ENCODE measurements around the gene RAB36. TPM values are rescaled to one million over a fixed set of nuclear protein-coding genes. Genes with fewer than 3 reads are reported as not detected.

The RAB36 gene
- total RNA-seq, 4 donors from 2014 or later, result 0.35 to 0.55 TPM; not detected in 2

GRCh38 chr22:23176645-23177027, 31.4 kb downstream of the RAB36 start:
- H3K36me3 ChIP-seq, result no peaks in the 10 kb centered on the region
- intact Hi-C loops (cut with DNase I; ENCODE audit: low total_unique reads) (loop anchor here (5.0 kb wide), 1 partner anchor 211 kb away; no protein-coding TSS in a partner anchor), in situ Hi-C loops (cut with MboI; ENCODE audit: low sequenced_read_pairs in 4 of 4) (loop anchor here (5.0 to 25.0 kb wide), 4 partner anchors 101 to 211 kb away; no protein-coding TSS in a partner anchor)
- no peak overlapping the region for H3K27ac ChIP-seq
- no peaks in the 10 kb centered on the region for H3K9me3 ChIP-seq
- ATAC-seq (no peak), DNase-seq (no peak)
- peaks cover 13 to 20% of the 10 kb centered on the region in 2 donors for H3K4me1 ChIP-seq
- H3K4me3 ChIP-seq, result no peak overlapping the region
- TF ChIP-seq POLR2A (IDR thresholded peaks at IDR 0.05) (no peak), CTCF (IDR thresholded peaks at IDR 0.05 in 4 of 5, conservative IDR thresholded peaks at IDR 0.05 in 1 of 5) (no peak)
- H3K27me3 ChIP-seq, result no peaks in the 10 kb centered on the region

- no peak for TF ChIP-seq POLR2A (IDR thresholded peaks at IDR 0.05)
- no peak for TF ChIP-seq CTCF (IDR thresholded peaks at IDR 0.05 in 4 of 5, conservative IDR thresholded peaks at IDR 0.05 in 1 of 5)
- Histone ChIP-seq H3K4me1 (peaks cover 17 to 26% of the 10 kb centered on the region in 2 donors), H3K36me3 (no peaks in the 10 kb centered on the region), H3K9me3 (no peaks in the 10 kb centered on the region), H3K4me3 (no peak overlapping the region), H3K27ac (no peak overlapping the region), H3K27me3 (no peaks in the 10 kb centered on the region)
- intact Hi-C loops (cut with DNase I; ENCODE audit: low total_unique reads) (loop anchor here (5.0 kb wide), 1 partner anchor 210 kb away; no protein-coding TSS in a partner anchor), in situ Hi-C loops (cut with MboI; ENCODE audit: low sequenced_read_pairs in 4 of 4) (loop anchor here (5.0 to 25.0 kb wide), 4 partner anchors 100 to 210 kb away; no protein-coding TSS in a partner anchor)
- DNase-seq (no peak), ATAC-seq (no peak)
These were observed 31.9 kb downstream of the RAB36 start for GRCh38 chr22:23177197-23177596.

- no peak for TF ChIP-seq POLR2A (IDR thresholded peaks at IDR 0.05)
- TF ChIP-seq CTCF (IDR thresholded peaks at IDR 0.05 in 4 of 5, conservative IDR thresholded peaks at IDR 0.05 in 1 of 5), result peak; percentile 88 to 97 (median 94)
- H3K27ac ChIP-seq, result peak overlapping the region in 1 of 4 donors; percentile 57
- no peak overlapping the region for H3K4me3 ChIP-seq
- no peaks in the 10 kb centered on the region for H3K36me3 ChIP-seq
- H3K9me3 ChIP-seq, result no peaks in the 10 kb centered on the region
- H3K4me1 ChIP-seq, result peaks cover 30 to 41% of the 10 kb centered on the region in 2 donors
- H3K27me3 ChIP-seq, result no peaks in the 10 kb centered on the region
- DNase-seq, result peak; percentile 18 to 26
- peak; percentile 26 to 44 for ATAC-seq
- intact Hi-C loops (cut with DNase I; ENCODE audit: low total_unique reads), result loop anchor here (1.0 to 5.0 kb wide), 2 partner anchors 104 to 209 kb away; no protein-coding TSS in a partner anchor
- in situ Hi-C loops (cut with MboI; ENCODE audit: low sequenced_read_pairs in 4 of 4), result loop anchor here (5.0 to 25.0 kb wide), 4 partner anchors 99 to 209 kb away; no protein-coding TSS in a partner anchor
These were observed 33.4 kb downstream of the RAB36 start for GRCh38 chr22:23178512-23179254.

GRCh38 chr22:23179381-23180299, 34.4 kb downstream of the RAB36 start:
- TF ChIP-seq POLR2A (IDR thresholded peaks at IDR 0.05) (no peak), CTCF (IDR thresholded peaks at IDR 0.05 in 4 of 5, conservative IDR thresholded peaks at IDR 0.05 in 1 of 5) (no peak)
- Histone ChIP-seq H3K4me1 (peaks cover 34 to 41% of the 10 kb centered on the region in 2 donors), H3K9me3 (no peaks in the 10 kb centered on the region), H3K4me3 (peak overlapping the region; percentile 49 to 71 (median 57)), H3K36me3 (no peaks in the 10 kb centered on the region), H3K27ac (peak overlapping the region; percentile 57 to 68 (median 65)), H3K27me3 (no peaks in the 10 kb centered on the region)
- DNase-seq (no peak), ATAC-seq (peak; percentile 11 to 28)
- in situ Hi-C loops (cut with MboI; ENCODE audit: low sequenced_read_pairs in 4 of 4) (loop anchor here (5.0 to 25.0 kb wide), 4 partner anchors 98 to 208 kb away; no protein-coding TSS in a partner anchor), intact Hi-C loops (cut with DNase I; ENCODE audit: low total_unique reads) (loop anchor here (5.0 kb wide), 2 partner anchors 58 to 208 kb away; no protein-coding TSS in a partner anchor)

All from gastrocnemius medialis (tissue), 4 donors.